ENCODE data around the gene ZFAND3.

ZFAND3 gene

GRCh38 chr6:37858363-37858762 is 38.8 kb downstream of the ZFAND3 start:
- DNase-seq (ENCODE audit: extremely low read depth, low read depth): no peak
- no peak for TF ChIP-seq CTCF (IDR thresholded peaks at IDR 0.05; ENCODE audit: low read depth, low read length)

DNA sequence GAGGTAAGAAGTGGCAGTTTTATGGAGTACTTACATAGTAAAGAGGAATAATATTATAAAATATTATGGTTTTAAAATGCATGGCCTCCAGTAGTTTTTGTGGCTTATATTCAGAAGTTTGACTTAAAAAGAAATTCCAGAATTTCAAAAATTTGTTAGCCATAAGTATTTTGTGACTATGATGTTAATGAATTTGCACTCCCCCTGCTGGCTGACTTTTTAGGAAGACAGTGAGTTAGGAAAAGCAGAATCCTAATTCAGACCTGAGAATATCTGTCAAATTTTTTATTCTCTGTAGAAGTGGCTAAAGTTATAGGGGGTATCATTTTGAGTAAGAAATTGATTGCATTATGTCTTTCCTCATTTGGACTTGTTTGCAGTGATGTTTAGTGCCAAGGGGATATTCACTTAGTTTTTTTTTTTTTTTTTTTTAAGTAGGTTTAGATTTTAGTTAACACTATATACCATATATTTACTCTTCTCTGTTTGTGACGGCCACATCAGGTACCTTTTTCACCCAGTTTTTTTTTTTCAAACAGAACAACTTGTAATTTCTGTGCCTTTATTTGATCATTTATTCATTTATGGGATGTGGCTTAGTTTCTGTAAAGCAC is 40.8 kb downstream of the ZFAND3 start:
- DNase-seq (ENCODE audit: extremely low read depth, low read depth): no peak
- peak; percentile 70 for TF ChIP-seq CTCF (IDR thresholded peaks at IDR 0.05; ENCODE audit: low read depth, low read length)

- no peak for TF ChIP-seq CTCF (IDR thresholded peaks at IDR 0.05; ENCODE audit: low read depth, low read length)
- DNase-seq (ENCODE audit: extremely low read depth, low read depth): no peak
Measured at GRCh38 chr6:37861452-37861851, 41.9 kb downstream of the ZFAND3 start.

DNA sequence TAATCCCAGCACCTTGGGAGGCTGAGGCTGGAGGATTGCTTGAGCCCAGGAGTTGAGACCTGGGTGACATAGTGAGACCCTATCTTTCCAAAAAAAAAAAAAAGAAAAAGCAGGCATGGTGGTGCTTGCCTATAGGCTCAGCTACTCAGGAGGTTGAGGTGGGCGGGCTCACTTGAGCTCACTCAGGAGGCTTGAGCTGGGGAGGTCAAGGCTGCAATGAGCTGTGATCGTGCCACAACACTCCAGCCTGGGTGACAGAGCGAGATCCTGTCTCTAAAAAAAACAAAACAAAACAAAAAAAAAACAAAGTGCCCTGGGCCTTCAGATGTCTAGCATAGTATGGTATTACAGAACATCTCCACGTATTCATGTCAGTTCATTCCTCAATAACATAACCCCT is 42.9 kb downstream of the ZFAND3 start:
- no peak for DNase-seq (ENCODE audit: extremely low read depth, low read depth)
- TF ChIP-seq CTCF (IDR thresholded peaks at IDR 0.05; ENCODE audit: low read depth, low read length): no peak

- no peak for DNase-seq (ENCODE audit: extremely low read depth, low read depth)
- TF ChIP-seq CTCF (IDR thresholded peaks at IDR 0.05; ENCODE audit: low read depth, low read length): no peak
Measured at GRCh38 chr6:37862992-37863391, 43.5 kb downstream of the ZFAND3 start.

DNA sequence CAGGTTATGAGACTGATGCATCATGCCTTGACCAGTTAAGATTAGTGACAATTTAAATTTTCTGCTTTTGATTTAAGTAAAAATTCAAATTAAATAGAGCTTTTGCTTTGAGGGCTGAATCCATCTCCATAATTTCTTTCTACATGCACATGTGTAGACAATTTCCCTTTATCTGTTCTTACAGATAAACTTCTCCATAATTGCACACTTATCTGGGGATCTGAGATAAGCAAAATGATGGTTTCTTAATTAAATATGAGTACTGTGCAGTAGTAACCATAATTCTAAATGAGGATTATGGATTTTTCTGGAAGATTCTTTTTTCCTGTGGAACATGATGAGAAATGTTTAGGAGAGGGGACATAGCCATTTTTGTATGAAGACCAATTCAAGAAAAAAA is 44.7 kb downstream of the ZFAND3 start:
- DNase-seq (ENCODE audit: extremely low read depth, low read depth): no peak
- no peak for TF ChIP-seq CTCF (IDR thresholded peaks at IDR 0.05; ENCODE audit: low read depth, low read length)

DNA sequence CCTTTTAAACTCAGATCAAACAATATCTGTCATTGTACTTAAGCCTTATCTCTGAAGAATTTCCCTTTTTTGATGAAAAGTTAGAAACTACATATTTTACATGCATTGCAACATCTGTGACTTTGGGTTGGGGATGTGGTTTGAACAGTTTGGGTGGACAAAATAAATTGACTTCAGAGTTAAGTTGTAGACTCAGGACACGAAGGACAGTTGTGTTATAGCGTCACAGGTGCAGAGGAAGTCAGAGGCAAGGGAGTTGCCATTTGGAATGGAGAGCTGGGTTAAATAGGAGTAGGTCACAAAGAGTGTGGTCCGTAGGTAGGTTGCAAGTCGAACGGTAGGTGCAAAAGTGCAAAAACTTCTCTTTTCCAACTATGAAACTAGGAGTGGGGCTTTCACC is 46.0 kb downstream of the ZFAND3 start:
- no peak for DNase-seq (ENCODE audit: extremely low read depth, low read depth)
- no peak for TF ChIP-seq CTCF (IDR thresholded peaks at IDR 0.05; ENCODE audit: low read depth, low read length)

Measured in AG09319 (cell line).